Astrocyte (in vitro differentiated cells and primary cell): ENCODE measurements around the gene C13orf42. TPM values are rescaled to one million over a fixed set of nuclear protein-coding genes. Genes with fewer than 3 reads are reported as not detected.
"Not testable (repeated sequence)": the region's sequence is repeated elsewhere in the genome, so short reads cannot be mapped to it uniquely, and the experiment has no call there.

ENCODE experiments used
- DNase-seq: peaks from one replicate; pipeline ENCODE4 v3.0.0-alpha.2; 2010; ENCODE audit warnings: low read depth
- FAIRE-seq: peaks from 2 replicates; lab custom pipeline; 2011; peaks lifted over from hg19 to GRCh38; lab: Jason Lieb, UNC
- H2AFZ ChIP-seq: 2 replicates; pipeline ENCODE4 v1.6.0; 2012; ENCODE audit warnings: low read depth, low read length, inconsistent platforms
- H3K27ac ChIP-seq: 2 replicates; pipeline ENCODE4 v1.5.1; 2011; ENCODE audit warnings: low read depth, low read length, inconsistent platforms
- H3K27me3 ChIP-seq: 2 replicates; pipeline ENCODE4 v1.6.0; 2011; ENCODE audit warnings: low read length, inconsistent platforms; ENCODE audit not compliant: insufficient read depth
- H3K36me3 ChIP-seq: 2 replicates; pipeline ENCODE4 v1.5.1; 2011; ENCODE audit warnings: low read length, inconsistent platforms; ENCODE audit not compliant: insufficient read depth
- H3K4me1 ChIP-seq: 2 replicates; pipeline ENCODE4 v1.5.1; 2011; ENCODE audit warnings: low read length, inconsistent platforms; ENCODE audit not compliant: insufficient read depth
- H3K4me2 ChIP-seq: 2 replicates; pipeline ENCODE4 v1.6.0; 2012; ENCODE audit warnings: low read length, inconsistent platforms
- H3K4me3 ChIP-seq: 2 replicates; pipeline ENCODE4 v1.5.1; 2011; ENCODE audit warnings: low read depth, mild to moderate bottlenecking, low read length, inconsistent platforms; ENCODE audit not compliant: insufficient read depth
- H3K79me2 ChIP-seq: 2 replicates; pipeline ENCODE4 v1.6.0; 2012; ENCODE audit warnings: mild to moderate bottlenecking, low read length, inconsistent platforms; ENCODE audit not compliant: insufficient read depth
- H3K9ac ChIP-seq: 2 replicates; pipeline ENCODE4 v1.6.0; 2012; ENCODE audit warnings: mild to moderate bottlenecking, low read length, inconsistent platforms
- H3K9me3 ChIP-seq: 2 replicates; pipeline ENCODE4 v1.5.1; 2012; ENCODE audit warnings: low read depth, mild to moderate bottlenecking, low read length, inconsistent platforms; ENCODE audit not compliant: insufficient read depth
- H4K20me1 ChIP-seq: 2 replicates; pipeline ENCODE4 v1.6.0; 2012; ENCODE audit warnings: low read length, inconsistent platforms; ENCODE audit not compliant: insufficient read depth
- H3K27ac Mint-ChIP-seq: one replicate; pipeline ENCODE4 v1.8.0; 2021; ENCODE audit warnings: mild to moderate bottlenecking, mixed read lengths; ENCODE audit not compliant: unreplicated experiment
- H3K27me3 Mint-ChIP-seq: one replicate; pipeline ENCODE4 v1.8.0; 2021; ENCODE audit warnings: low read depth, mixed read lengths; ENCODE audit not compliant: unreplicated experiment
- H3K36me3 Mint-ChIP-seq: one replicate; pipeline ENCODE4 v1.8.0; 2021; ENCODE audit warnings: low read depth, mixed read lengths; ENCODE audit not compliant: unreplicated experiment
- H3K4me1 Mint-ChIP-seq: one replicate; pipeline ENCODE4 v1.8.0; 2021; ENCODE audit warnings: low read depth, mixed read lengths; ENCODE audit not compliant: unreplicated experiment
- H3K4me3 Mint-ChIP-seq: one replicate; pipeline ENCODE4 v1.8.0; 2021; ENCODE audit warnings: mild to moderate bottlenecking, moderate library complexity, mixed read lengths; ENCODE audit not compliant: unreplicated experiment
- H3K9me3 Mint-ChIP-seq: one replicate; pipeline ENCODE4 v1.8.0; 2021; ENCODE audit warnings: mild to moderate bottlenecking, mixed read lengths; ENCODE audit not compliant: unreplicated experiment
- CTCF ChIP-seq: IDR thresholded peaks from 2 replicates; pipeline ENCODE4 v1.5.1; 2011; ENCODE audit warnings: low read depth, mild to moderate bottlenecking, inconsistent platforms, low read length, moderate library complexity; ENCODE audit not compliant: insufficient read depth
- EZH2 ChIP-seq: IDR thresholded peaks from 2 replicates; pipeline ENCODE4 v1.6.1; 2012; ENCODE audit warnings: mild to moderate bottlenecking, low read length, inconsistent platforms; ENCODE audit not compliant: insufficient read depth
- total RNA-seq: library from RNA; stranded (reverse); gene quantifications from 2 replicates; pipeline ENCODE4 v1.2.1, GENCODE V29; 2021

The C13orf42 gene
- total RNA-seq, 1 donor from 2014 or later = not detected

GRCh38 chr13:51091839-51092238, 19.2 kb downstream of the C13orf42 start:
- Mint-ChIP-seq H3K4me3 (no peak overlapping the region), H3K27me3 (peaks cover 5% of the 10 kb centered on the region), H3K27ac (no peak overlapping the region), H3K36me3 (no peaks in the 10 kb centered on the region), H3K4me1 (no peaks in the 10 kb centered on the region), H3K9me3 (no peaks in the 10 kb centered on the region)
- TF ChIP-seq CTCF (no peak), EZH2 (no peak)
- Histone ChIP-seq H3K36me3 (no peaks in the 10 kb centered on the region), H3K9ac (no peak overlapping the region), H3K79me2 (no peaks in the 10 kb centered on the region), H3K4me3 (no peak overlapping the region), H3K27me3 (peaks cover 5% of the 10 kb centered on the region), H2AFZ (no peak overlapping the region), H3K4me2 (no peak overlapping the region), H3K4me1 (no peaks in the 10 kb centered on the region), H3K27ac (no peak overlapping the region), H3K9me3 (no peaks in the 10 kb centered on the region), H4K20me1 (no peaks in the 10 kb centered on the region)
- FAIRE-seq (no peak), DNase-seq (no peak)

- Histone ChIP-seq H3K9me3 (no peaks in the 10 kb centered on the region), H3K36me3 (no peaks in the 10 kb centered on the region), H3K27me3 (peaks cover 3% of the 10 kb centered on the region), H3K9ac (no peak overlapping the region), H3K4me2 (no peak overlapping the region), H2AFZ (no peak overlapping the region), H3K27ac (no peak overlapping the region), H3K4me1 (no peaks in the 10 kb centered on the region), H4K20me1 (no peaks in the 10 kb centered on the region), H3K4me3 (no peak overlapping the region), H3K79me2 (no peaks in the 10 kb centered on the region)
- Mint-ChIP-seq H3K4me3 (no peak overlapping the region), H3K27me3 (peaks cover 3% of the 10 kb centered on the region), H3K27ac (no peak overlapping the region), H3K4me1 (no peaks in the 10 kb centered on the region), H3K36me3 (peaks cover 3% of the 10 kb centered on the region), H3K9me3 (no peaks in the 10 kb centered on the region)
- FAIRE-seq (no peak), DNase-seq (no peak)
- TF ChIP-seq EZH2 = no peak
- no peak for TF ChIP-seq CTCF
Measured at GRCh38 chr13:51083706-51084105, 27.4 kb downstream of the C13orf42 start.

GRCh38 chr13:51080478-51081065, 30.5 kb downstream of the C13orf42 start:
- not testable (repeated sequence) for H3K27me3 Mint-ChIP-seq, H3K27me3 ChIP-seq, FAIRE-seq, H3K27ac Mint-ChIP-seq, H3K4me3 ChIP-seq, H3K36me3 Mint-ChIP-seq, H3K9ac ChIP-seq, H3K4me3 Mint-ChIP-seq, H3K4me1 ChIP-seq, H3K4me1 Mint-ChIP-seq, DNase-seq, H3K4me2 ChIP-seq, H2AFZ ChIP-seq, H3K9me3 ChIP-seq, H3K27ac ChIP-seq, H3K79me2 ChIP-seq, H4K20me1 ChIP-seq, H3K36me3 ChIP-seq, H3K9me3 Mint-ChIP-seq
